Measurements from ENCODE around the gene MIS18A. TPM values are rescaled to one million over a fixed set of nuclear protein-coding genes. Genes with fewer than 3 reads are reported as not detected.
A peak's percentile ranks its signal among the peaks of the same experiment; 100 is the strongest.

MIS18A gene
- total RNA-seq, result 3.1 and 4.0 TPM in 2 replicates
- polyA plus RNA-seq, result 7.6 and 15.5 TPM in 2 replicates
- 6.4 and 14.3 TPM in 2 replicates for polyA plus RNA-seq (2012)
- polyA minus RNA-seq (ENCODE audit: low replicate concordance), result 0.22 TPM in 1 of 2 replicates, not detected in the other

GRCh38 chr21:32278518-32279376 is at the start of gene MIS18A:
Gene MIS18A, minus strand, starts transcription at chr21:32279049. Its CDS starts 35 bp downstream, at chr21:32279014.
- Histone ChIP-seq H3K79me2 (ENCODE audit: control insufficient read depth, insufficient read depth, low read length) (peaks cover 14% of the 10 kb centered on the region), H3K4me1 (ENCODE audit: control insufficient read depth, extremely low read depth, insufficient read depth, low read length) (peaks cover 4% of the 10 kb centered on the region), H3K27ac (ENCODE audit: insufficient read depth, low read length) (peak within 1 kb of the TSS; percentile 79), H3K9me3 (ENCODE audit: control insufficient read depth, insufficient read depth, low read depth, low read length) (no peaks in the 10 kb centered on the region), H3K4me2 (ENCODE audit: extremely low read depth, insufficient read depth, low read length) (peak within 1 kb of the TSS; percentile 99), H3K4me3 (replicated peaks in 1 of 4; ENCODE audit: control extremely low read depth in 1 of 4, insufficient read depth in 1 of 4, low read depth in 3 of 4, low read length in 4 of 4) (peak within 1 kb of the TSS; percentile 67 to 90 (median 89)), H4K20me1 (ENCODE audit: control insufficient read depth, extremely low read depth, insufficient read depth, low read length) (no peaks in the 10 kb centered on the region), H3K36me3 (ENCODE audit: control insufficient read depth, insufficient read depth, low read length) (no peaks in the 10 kb centered on the region), H3K27me3 (ENCODE audit: control insufficient read depth, insufficient read depth, low read length) (no peaks in the 10 kb centered on the region), H3K9ac (ENCODE audit: insufficient read depth, low read length) (peak within 1 kb of the TSS; percentile 76), H2AFZ (ENCODE audit: low read length) (peak within 1 kb of the TSS; percentile 98)
- peak; percentile 92 to 95 for DNase-seq (ENCODE audit: low read depth in 2 of 2)
- no peak for TF ChIP-seq CTCF (conservative IDR thresholded peaks at IDR 0.05 in 1 of 2, IDR thresholded peaks at IDR 0.05 in 1 of 2; ENCODE audit: low read depth in 1 of 2, low read length in 2 of 2)
- TF ChIP-seq EZH2 (IDR thresholded peaks at IDR 0.05; ENCODE audit: low read length, missing control alignments), result no peak

DNA sequence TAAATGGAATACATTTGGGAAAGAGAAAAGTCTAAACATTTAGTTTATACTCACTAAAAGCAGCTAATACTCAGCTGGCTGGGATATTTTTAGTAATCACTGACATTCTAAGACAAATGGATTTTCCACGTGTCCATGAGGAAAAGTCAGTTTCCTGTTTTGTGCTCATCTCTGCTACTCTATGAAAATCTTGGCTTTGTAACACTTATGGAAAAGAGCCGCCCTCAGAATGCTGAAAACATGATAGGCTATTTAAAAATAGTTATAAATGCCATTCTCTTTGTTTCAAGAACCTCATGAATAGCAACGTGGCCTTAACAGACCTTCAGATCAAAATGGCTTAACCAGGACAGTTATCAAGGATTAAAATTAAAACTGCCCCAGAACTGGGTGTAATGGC is 49.7 kb upstream of the MIS18A start:
- Histone ChIP-seq H2AFZ (ENCODE audit: low read length) (no peak overlapping the region), H3K36me3 (ENCODE audit: control insufficient read depth, insufficient read depth, low read length) (peaks cover 13% of the 10 kb centered on the region), H3K4me1 (ENCODE audit: control insufficient read depth, extremely low read depth, insufficient read depth, low read length) (no peaks in the 10 kb centered on the region), H3K79me2 (ENCODE audit: control insufficient read depth, insufficient read depth, low read length) (no peaks in the 10 kb centered on the region), H3K9me3 (ENCODE audit: control insufficient read depth, insufficient read depth, low read depth, low read length) (no peaks in the 10 kb centered on the region), H3K4me2 (ENCODE audit: extremely low read depth, insufficient read depth, low read length) (no peak overlapping the region), H3K9ac (ENCODE audit: insufficient read depth, low read length) (no peak overlapping the region), H3K4me3 (replicated peaks in 1 of 4; ENCODE audit: control extremely low read depth in 1 of 4, insufficient read depth in 1 of 4, low read depth in 3 of 4, low read length in 4 of 4) (no peak overlapping the region), H4K20me1 (ENCODE audit: control insufficient read depth, extremely low read depth, insufficient read depth, low read length) (no peaks in the 10 kb centered on the region), H3K27ac (ENCODE audit: insufficient read depth, low read length) (peak overlapping the region; percentile 56), H3K27me3 (ENCODE audit: control insufficient read depth, insufficient read depth, low read length) (no peaks in the 10 kb centered on the region)
- TF ChIP-seq EZH2 (IDR thresholded peaks at IDR 0.05; ENCODE audit: low read length, missing control alignments), result no peak
- TF ChIP-seq CTCF (conservative IDR thresholded peaks at IDR 0.05 in 1 of 2, IDR thresholded peaks at IDR 0.05 in 1 of 2; ENCODE audit: low read depth in 1 of 2, low read length in 2 of 2), result no peak
- peak; percentile 48 to 78 for DNase-seq (ENCODE audit: low read depth in 2 of 2)

DNA sequence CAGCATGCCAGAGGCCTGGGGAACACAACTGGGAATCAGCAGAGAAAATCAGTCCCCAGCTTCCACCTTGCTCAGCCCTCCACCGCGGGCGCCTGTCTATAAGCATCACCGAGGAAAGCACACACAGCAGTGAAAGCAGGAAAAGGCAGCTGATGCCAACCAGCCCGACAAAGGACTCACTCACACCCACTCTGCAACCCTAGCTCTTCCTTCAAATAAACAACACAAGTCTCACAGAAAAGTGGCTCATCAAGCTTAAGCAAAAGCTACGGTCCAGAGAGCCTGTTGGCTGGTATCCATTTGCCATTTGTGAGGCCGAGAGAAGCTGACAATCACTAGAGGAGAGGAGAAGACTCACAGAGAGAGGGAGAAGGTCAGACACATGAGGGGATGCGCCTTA is 46.9 kb upstream of the MIS18A start:
- Histone ChIP-seq H3K36me3 (ENCODE audit: control insufficient read depth, insufficient read depth, low read length) (peaks cover 19% of the 10 kb centered on the region), H3K4me2 (ENCODE audit: extremely low read depth, insufficient read depth, low read length) (no peak overlapping the region), H4K20me1 (ENCODE audit: control insufficient read depth, extremely low read depth, insufficient read depth, low read length) (no peaks in the 10 kb centered on the region), H2AFZ (ENCODE audit: low read length) (no peak overlapping the region), H3K79me2 (ENCODE audit: control insufficient read depth, insufficient read depth, low read length) (no peaks in the 10 kb centered on the region), H3K4me3 (replicated peaks in 1 of 4; ENCODE audit: control extremely low read depth in 1 of 4, insufficient read depth in 1 of 4, low read depth in 3 of 4, low read length in 4 of 4) (no peak overlapping the region), H3K4me1 (ENCODE audit: control insufficient read depth, extremely low read depth, insufficient read depth, low read length) (no peaks in the 10 kb centered on the region), H3K9me3 (ENCODE audit: control insufficient read depth, insufficient read depth, low read depth, low read length) (no peaks in the 10 kb centered on the region), H3K9ac (ENCODE audit: insufficient read depth, low read length) (no peak overlapping the region), H3K27me3 (ENCODE audit: control insufficient read depth, insufficient read depth, low read length) (no peaks in the 10 kb centered on the region), H3K27ac (ENCODE audit: insufficient read depth, low read length) (no peak overlapping the region)
- TF ChIP-seq CTCF (conservative IDR thresholded peaks at IDR 0.05 in 1 of 2, IDR thresholded peaks at IDR 0.05 in 1 of 2; ENCODE audit: low read depth in 1 of 2, low read length in 2 of 2) (no peak), EZH2 (IDR thresholded peaks at IDR 0.05; ENCODE audit: low read length, missing control alignments) (no peak)
- no peak for DNase-seq (ENCODE audit: low read depth in 2 of 2)

All from fibroblast of lung (primary cell).